ENCODE data around the gene UTP20. TPM values are rescaled to one million over a fixed set of nuclear protein-coding genes. Genes with fewer than 3 reads are reported as not detected.
A peak's percentile ranks its signal among the peaks of the same experiment; 100 is the strongest.

UTP20 gene
- 1 to 10 TPM; 5.7 to 8.5 (median 7.6) TPM for total RNA-seq
- 2.1 TPM for polyA plus RNA-seq
- long read RNA-seq, donor 1, partial matches to known transcripts, result 2 of 2 reads
- long read RNA-seq, donor 1, other reads (novel, unspliced or antisense), result 0 of 2 reads
- long read RNA-seq, donor 2, partial matches to known transcripts, result 2 of 2 reads
- long read RNA-seq, donor 2, other reads (novel, unspliced or antisense), result 0 of 2 reads
- long read RNA-seq, donor 3, partial matches to known transcripts, result 6 of 10 reads
- long read RNA-seq, donor 3, other reads (novel, unspliced or antisense), result 4 of 10 reads
- long read RNA-seq, donor 4, result 0 reads

DNA sequence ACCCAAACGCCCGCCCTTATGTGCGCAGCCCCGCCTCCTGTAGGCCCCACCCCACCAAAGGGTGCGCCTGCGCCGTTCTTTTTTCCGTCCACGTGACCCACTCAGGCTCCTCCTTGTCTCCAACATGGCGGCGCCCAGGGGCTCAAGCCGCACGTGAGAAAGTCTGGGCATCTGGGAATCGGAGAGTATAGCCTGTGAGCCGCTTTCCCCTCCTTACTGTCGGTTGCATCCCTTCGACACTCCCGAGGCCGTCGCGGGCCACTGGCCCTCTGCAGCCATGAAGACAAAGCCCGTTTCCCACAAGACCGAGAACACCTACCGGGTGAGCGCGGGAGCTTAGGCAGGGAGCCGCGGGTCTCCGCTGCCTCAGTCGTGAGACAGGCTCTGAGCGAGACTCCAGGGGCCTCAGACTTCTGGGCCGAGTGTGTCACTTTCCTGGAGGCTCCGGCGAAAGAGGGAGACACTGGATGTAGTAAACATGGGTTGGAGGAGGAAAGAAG, at the start of gene UTP20:
Gene UTP20, plus strand, starts transcription at position 100 of the 500 bp plus-strand sequence. Its CDS starts 178 bp downstream, at position 278.
- H3K27me3 ChIP-seq (ENCODE audit: control insufficient read depth, insufficient read depth), result no peaks in the 10 kb centered on the region
- DNase-seq (peak; percentile 92 to 97 (median 96)), ATAC-seq (peak; percentile 100)
- no peaks in the 10 kb centered on the region for H3K4me1 ChIP-seq (ENCODE audit: control insufficient read depth, insufficient read depth, low read length)
- intact Hi-C loops (cut with DNase I), result no loop called here
- H3K9me3 ChIP-seq (ENCODE audit: control insufficient read depth, low read length), result no peaks in the 10 kb centered on the region
- WGBS, result under 1% methylated on average over 34 of the region's 34 CpGs
- H3K27ac ChIP-seq (ENCODE audit: low read length), result no peak within 1 kb of the TSS
- H3K4me3 ChIP-seq (ENCODE audit: low read length), result peak within 1 kb of the TSS; percentile 95

DNA sequence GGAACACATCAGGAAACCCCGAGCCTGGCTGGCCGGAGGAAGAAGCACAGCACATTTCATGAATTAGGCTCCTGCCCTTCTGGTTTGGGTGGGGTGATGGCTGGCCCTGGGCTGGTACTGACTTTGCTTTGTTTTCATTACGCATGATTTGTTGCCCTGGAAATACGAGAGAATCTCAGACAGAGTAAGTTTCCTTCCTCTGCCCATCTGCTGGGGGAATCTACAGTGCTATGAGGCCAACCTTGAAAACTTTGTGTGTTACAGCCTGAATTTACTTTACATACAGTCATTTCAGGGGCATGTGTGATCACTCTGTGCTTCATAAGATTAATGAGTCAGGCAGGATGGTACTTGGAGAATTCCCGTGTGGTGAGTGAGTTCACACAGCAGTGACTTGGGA, 49.4 kb upstream of the UTP20 start:
- intact Hi-C loops (cut with DNase I), result no loop called here
- ATAC-seq (peak in 1 of 2 donors; percentile 26), DNase-seq (no peak)
- Histone ChIP-seq H3K9me3 (ENCODE audit: control insufficient read depth, low read length) (no peaks in the 10 kb centered on the region), H3K27me3 (ENCODE audit: control insufficient read depth, insufficient read depth) (no peaks in the 10 kb centered on the region), H3K4me3 (ENCODE audit: low read length) (no peak overlapping the region), H3K4me1 (ENCODE audit: control insufficient read depth, insufficient read depth, low read length) (no peaks in the 10 kb centered on the region), H3K27ac (ENCODE audit: low read length) (no peak overlapping the region)
- 61% methylated on average over 5 of the region's 5 CpGs for WGBS

DNA sequence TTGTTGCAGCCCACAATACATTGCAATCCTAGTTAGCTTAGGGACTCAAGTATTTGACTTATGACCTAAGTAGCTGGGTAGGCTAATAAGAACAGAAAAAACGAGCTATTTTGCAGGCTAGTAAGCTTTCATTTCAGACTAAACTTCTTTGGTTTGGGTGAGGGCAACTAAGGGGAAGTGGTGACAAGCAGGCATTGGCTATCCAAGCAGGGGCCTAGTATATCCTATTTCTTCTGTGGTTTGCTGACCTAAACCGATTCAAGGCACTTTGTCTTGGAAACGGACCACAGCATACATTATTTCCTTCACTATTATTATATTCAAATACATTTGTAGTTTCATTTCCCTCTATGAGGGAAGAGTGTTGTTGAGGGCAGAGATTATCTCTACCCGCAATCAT, 48.3 kb upstream of the UTP20 start:
- no peaks in the 10 kb centered on the region for H3K27me3 ChIP-seq (ENCODE audit: control insufficient read depth, insufficient read depth)
- no peak overlapping the region for H3K27ac ChIP-seq (ENCODE audit: low read length)
- intact Hi-C loops (cut with DNase I), result no loop called here
- H3K9me3 ChIP-seq (ENCODE audit: control insufficient read depth, low read length), result no peaks in the 10 kb centered on the region
- ATAC-seq (no peak), DNase-seq (no peak)
- 71% methylated on average over 4 of the region's 4 CpGs for WGBS
- H3K4me1 ChIP-seq (ENCODE audit: control insufficient read depth, insufficient read depth, low read length), result no peaks in the 10 kb centered on the region
- H3K4me3 ChIP-seq (ENCODE audit: low read length), result no peak overlapping the region

DNA sequence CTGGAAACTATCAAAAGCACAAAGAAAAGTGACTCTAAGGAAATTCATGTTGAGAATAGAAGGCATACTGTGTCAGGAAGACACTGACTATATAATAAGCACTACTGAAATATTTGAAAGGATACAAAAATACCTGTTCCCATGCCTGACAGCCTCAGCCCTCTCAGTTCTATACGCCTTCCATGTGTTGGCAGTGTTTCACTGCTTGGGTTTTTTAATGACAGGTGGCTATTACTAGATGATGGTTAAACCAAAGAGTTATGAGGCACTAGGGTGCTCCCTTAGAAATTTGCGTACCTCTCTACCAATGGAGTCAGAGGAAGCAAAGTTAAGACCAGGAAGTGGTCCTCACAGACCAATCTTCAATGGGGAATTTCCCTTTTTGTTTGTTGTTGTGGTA, 44.2 kb upstream of the UTP20 start:
- no peak for DNase-seq

DNA sequence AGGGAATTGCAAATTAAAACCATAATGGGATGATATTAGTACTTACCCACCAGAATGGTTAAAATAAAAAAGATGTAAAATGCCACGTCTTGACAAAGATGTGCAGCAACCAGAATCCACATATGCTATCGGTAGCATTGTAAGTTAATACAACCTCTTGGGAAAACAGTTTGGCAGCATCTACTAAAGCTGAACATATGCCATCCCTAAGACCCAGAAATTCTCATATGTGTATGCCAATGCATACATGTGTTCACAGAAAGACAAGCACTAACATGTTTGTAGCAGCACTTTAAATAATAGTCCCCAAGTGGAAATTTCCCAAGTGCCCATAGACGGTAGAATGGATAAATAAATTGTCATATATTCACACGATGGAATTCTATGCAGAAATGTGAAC, 41.6 kb upstream of the UTP20 start:
- H3K27me3 ChIP-seq (ENCODE audit: control insufficient read depth, insufficient read depth), result no peaks in the 10 kb centered on the region
- intact Hi-C loops (cut with DNase I), result no loop called here
- no peak overlapping the region for H3K27ac ChIP-seq (ENCODE audit: low read length)
- 61% methylated on average over 4 of the region's 4 CpGs for WGBS
- no peaks in the 10 kb centered on the region for H3K4me1 ChIP-seq (ENCODE audit: control insufficient read depth, insufficient read depth, low read length)
- DNase-seq, result no peak
- no peak overlapping the region for H3K4me3 ChIP-seq (ENCODE audit: low read length)
- no peak for ATAC-seq
- H3K9me3 ChIP-seq (ENCODE audit: control insufficient read depth, low read length), result peaks cover 1% of the 10 kb centered on the region

More for the DNA sequence above, 44.2 kb upstream of the UTP20 start:
- H3K9me3 ChIP-seq (ENCODE audit: control insufficient read depth, low read length), result no peaks in the 10 kb centered on the region
- no peaks in the 10 kb centered on the region for H3K27me3 ChIP-seq (ENCODE audit: control insufficient read depth, insufficient read depth)
- no peak for ATAC-seq
- 78% methylated on average over 2 of the region's 2 CpGs for WGBS
- intact Hi-C loops (cut with DNase I), result no loop called here
- no peak overlapping the region for H3K27ac ChIP-seq (ENCODE audit: low read length)
- no peak overlapping the region for H3K4me3 ChIP-seq (ENCODE audit: low read length)
- H3K4me1 ChIP-seq (ENCODE audit: control insufficient read depth, insufficient read depth, low read length), result no peaks in the 10 kb centered on the region

DNA sequence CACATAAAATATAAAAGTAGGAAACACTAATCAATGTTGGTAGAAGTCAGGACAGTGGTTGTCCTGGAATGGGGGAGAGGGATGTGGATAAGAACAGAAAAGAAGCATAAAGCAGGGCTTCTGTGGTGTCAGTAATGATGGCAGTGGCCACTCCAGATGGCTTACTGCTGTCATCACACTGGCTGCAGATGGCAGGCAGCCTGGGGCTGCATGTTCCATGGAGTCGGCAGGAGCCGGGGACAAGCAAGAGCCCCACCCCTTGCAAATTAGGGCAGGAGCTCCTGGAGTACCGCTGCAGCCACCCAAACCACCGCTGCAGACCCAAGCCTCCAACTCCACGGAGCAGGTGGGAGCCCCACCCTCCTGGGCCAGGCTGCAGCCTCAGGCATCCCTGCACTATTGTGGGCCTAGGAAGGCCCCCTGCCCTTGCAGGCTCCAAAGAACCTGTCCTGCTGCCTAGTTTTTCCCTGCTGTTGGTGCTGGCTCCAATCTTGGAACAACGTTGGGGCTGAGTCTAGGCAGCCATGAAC, 41.0 kb upstream of the UTP20 start:
- intact Hi-C loops (cut with DNase I), result no loop called here
- Histone ChIP-seq H3K4me1 (ENCODE audit: control insufficient read depth, insufficient read depth, low read length) (no peaks in the 10 kb centered on the region), H3K4me3 (ENCODE audit: low read length) (no peak overlapping the region), H3K27ac (ENCODE audit: low read length) (no peak overlapping the region), H3K27me3 (ENCODE audit: control insufficient read depth, insufficient read depth) (no peaks in the 10 kb centered on the region), H3K9me3 (ENCODE audit: control insufficient read depth, low read length) (peaks cover 1% of the 10 kb centered on the region)
- ATAC-seq, result peak; percentile 29 to 47
- 47% methylated on average over 6 of the region's 6 CpGs for WGBS
- DNase-seq, result peak; percentile 22 to 68 (median 63)

DNA sequence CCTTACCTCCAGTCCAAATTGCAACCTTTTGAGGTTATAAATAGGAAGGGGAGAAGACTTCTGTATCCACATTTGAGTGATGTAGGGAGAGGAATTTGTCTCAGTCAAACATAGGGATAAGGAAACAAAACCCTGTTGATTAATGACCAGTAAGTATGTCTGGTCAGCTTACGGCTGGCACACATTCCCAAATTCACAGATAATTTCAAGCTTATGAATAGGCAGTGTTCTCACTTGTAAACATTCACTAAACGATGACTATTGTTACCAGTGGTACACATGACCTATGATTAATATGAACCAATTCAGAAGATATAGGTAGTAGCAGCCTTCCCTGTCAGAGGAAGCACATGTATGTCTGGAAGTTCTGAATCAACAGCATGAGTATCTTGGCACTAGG, 36.8 kb upstream of the UTP20 start:
- Histone ChIP-seq H3K4me3 (ENCODE audit: low read length) (no peak overlapping the region), H3K9me3 (ENCODE audit: control insufficient read depth, low read length) (peaks cover 1% of the 10 kb centered on the region), H3K27me3 (ENCODE audit: control insufficient read depth, insufficient read depth) (no peaks in the 10 kb centered on the region), H3K27ac (ENCODE audit: low read length) (no peak overlapping the region), H3K4me1 (ENCODE audit: control insufficient read depth, insufficient read depth, low read length) (no peaks in the 10 kb centered on the region)
- ATAC-seq, result no peak
- no peak for DNase-seq
- intact Hi-C loops (cut with DNase I), result no loop called here
- WGBS, result 42% methylated on average over 2 of the region's 2 CpGs

DNA sequence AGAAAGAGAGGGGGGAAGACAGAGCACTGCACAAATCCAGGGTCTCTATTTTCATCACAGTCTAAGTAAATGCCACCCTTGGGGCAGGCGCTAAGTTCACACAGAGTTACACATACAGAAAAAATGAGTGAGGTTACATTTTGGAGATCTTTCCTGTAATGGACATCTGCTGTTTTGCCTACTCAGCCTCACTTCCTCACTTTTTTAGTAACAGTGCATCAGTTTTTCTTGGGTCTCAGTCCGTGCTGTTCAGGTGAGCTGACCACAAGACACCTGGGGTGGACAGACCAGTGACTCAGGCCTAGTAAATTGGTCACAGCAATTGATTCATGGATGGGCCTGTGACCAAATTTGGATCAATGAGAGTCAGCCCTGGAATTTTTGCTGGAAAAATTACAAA, 36.3 kb upstream of the UTP20 start:
- ATAC-seq (no peak), DNase-seq (no peak)
- Histone ChIP-seq H3K4me3 (ENCODE audit: low read length) (no peak overlapping the region), H3K9me3 (ENCODE audit: control insufficient read depth, low read length) (peaks cover 1% of the 10 kb centered on the region), H3K27ac (ENCODE audit: low read length) (no peak overlapping the region), H3K27me3 (ENCODE audit: control insufficient read depth, insufficient read depth) (no peaks in the 10 kb centered on the region), H3K4me1 (ENCODE audit: control insufficient read depth, insufficient read depth, low read length) (no peaks in the 10 kb centered on the region)
- 82% methylated on average over 2 of the region's 2 CpGs for WGBS
- intact Hi-C loops (cut with DNase I), result no loop called here

DNA sequence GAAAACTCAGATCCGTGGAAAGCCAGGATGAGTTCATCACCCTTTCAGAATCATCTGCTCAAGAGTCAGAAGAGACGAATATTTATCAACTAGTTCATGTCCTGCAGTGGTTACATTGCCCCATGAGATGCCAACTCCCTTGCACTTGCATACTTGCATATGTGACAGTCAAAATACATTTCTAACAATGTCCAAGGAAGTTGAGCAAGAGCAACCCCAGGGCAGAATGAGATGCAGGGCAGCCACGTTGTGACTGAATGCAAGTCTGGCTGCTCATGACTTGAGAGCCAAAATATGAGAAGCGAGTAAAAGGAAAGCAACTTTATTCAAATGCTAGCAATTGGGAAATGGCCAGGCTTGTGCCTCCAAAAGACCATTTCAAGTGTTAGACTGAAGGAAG, 23.6 kb upstream of the UTP20 start:
- no peak for ATAC-seq
- 50% methylated on average over 4 of the region's 4 CpGs for WGBS
- Histone ChIP-seq H3K9me3 (ENCODE audit: control insufficient read depth, low read length) (peaks cover 2% of the 10 kb centered on the region), H3K4me3 (ENCODE audit: low read length) (no peak overlapping the region), H3K27me3 (ENCODE audit: control insufficient read depth, insufficient read depth) (no peaks in the 10 kb centered on the region), H3K4me1 (ENCODE audit: control insufficient read depth, insufficient read depth, low read length) (no peaks in the 10 kb centered on the region), H3K27ac (ENCODE audit: low read length) (no peak overlapping the region)
- intact Hi-C loops (cut with DNase I), result no loop called here
- no peak for DNase-seq

DNA sequence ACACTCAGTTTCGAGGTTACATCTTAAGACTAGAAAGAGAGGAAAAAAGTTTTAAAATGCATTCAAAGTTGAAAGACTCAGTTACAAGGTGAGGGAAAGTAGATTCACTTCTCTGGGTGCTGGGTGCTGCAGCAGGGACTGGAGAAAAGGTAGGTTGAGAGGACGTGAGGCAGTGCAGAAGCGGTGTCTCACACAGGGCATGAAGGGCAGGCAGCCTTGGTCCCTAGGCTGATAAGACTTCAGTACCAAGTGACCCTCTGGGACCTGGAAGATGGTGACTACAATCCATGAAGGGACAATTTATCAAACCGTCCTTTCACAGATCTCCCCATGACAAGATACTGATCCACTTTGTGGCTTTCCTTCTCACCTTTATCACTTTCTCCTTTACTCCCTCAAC, 22.5 kb upstream of the UTP20 start:
- 80% methylated on average over 4 of the region's 4 CpGs for WGBS
- no peak overlapping the region for H3K27ac ChIP-seq (ENCODE audit: low read length)

DNA sequence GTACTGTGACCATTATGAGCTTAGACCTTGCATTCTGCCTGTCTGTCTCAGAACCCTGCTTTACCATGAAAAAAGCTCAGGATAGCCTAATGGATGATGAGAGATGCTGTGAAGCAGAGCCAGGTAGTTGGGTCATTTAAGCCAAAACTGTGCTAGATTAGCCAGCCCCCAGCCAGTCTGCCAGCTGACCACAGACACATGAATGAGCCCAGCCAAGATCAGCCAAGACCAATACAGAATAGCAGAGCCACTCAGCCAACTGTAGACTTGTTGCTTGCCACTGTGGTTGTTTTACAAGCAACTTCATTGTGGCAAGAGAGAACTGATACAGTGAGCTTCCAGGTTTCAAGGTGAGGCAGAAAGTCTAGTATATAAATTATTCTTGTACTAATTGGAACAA, 12.8 kb upstream of the UTP20 start:
- no peak for ATAC-seq
- H3K27me3 ChIP-seq (ENCODE audit: control insufficient read depth, insufficient read depth), result no peaks in the 10 kb centered on the region
- H3K4me1 ChIP-seq (ENCODE audit: control insufficient read depth, insufficient read depth, low read length), result no peaks in the 10 kb centered on the region
- H3K9me3 ChIP-seq (ENCODE audit: control insufficient read depth, low read length), result no peaks in the 10 kb centered on the region
- no peak for DNase-seq
- no peak overlapping the region for H3K4me3 ChIP-seq (ENCODE audit: low read length)
- no peak overlapping the region for H3K27ac ChIP-seq (ENCODE audit: low read length)
- intact Hi-C loops (cut with DNase I), result no loop called here

More for the DNA sequence above, 22.5 kb upstream of the UTP20 start:
- H3K4me3 ChIP-seq (ENCODE audit: low read length), result no peak overlapping the region
- ATAC-seq, result no peak
- intact Hi-C loops (cut with DNase I), result no loop called here
- DNase-seq, result no peak
- H3K27me3 ChIP-seq (ENCODE audit: control insufficient read depth, insufficient read depth), result no peaks in the 10 kb centered on the region
- no peaks in the 10 kb centered on the region for H3K4me1 ChIP-seq (ENCODE audit: control insufficient read depth, insufficient read depth, low read length)
- peaks cover 2% of the 10 kb centered on the region for H3K9me3 ChIP-seq (ENCODE audit: control insufficient read depth, low read length)
